ENCODE results near the gene POC1B.

The POC1B gene

DNA sequence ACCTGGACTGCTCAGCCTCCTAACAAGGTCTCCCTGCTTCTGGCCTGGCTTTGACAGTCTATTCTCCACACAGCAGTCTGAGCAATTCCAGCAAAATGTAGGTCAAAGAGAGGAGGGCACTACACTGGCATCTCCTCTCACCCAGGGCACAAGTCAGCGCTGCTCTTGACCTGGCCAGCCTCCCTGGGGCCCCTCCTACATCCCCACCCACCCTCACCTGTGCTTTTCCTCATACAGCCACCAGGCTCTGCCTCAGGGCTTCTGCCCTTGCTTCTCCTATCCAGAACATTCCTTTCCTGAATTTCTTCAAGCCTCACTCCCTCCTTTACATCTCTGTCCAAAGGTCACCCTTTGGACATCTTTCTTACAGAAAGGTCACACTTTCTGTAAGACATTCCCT is 34.9 kb downstream of the POC1B start:
- TF ChIP-seq, protein P1, sequence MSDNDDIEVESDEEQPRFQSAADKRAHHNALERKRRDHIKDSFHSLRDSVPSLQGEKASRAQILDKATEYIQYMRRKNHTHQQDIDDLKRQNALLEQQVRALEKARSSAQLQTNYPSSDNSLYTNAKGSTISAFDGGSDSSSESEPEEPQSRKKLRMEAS (IDR thresholded peaks at IDR 0.05; ENCODE audit: low read depth, low read length): no peak
- TF ChIP-seq, protein P2, sequence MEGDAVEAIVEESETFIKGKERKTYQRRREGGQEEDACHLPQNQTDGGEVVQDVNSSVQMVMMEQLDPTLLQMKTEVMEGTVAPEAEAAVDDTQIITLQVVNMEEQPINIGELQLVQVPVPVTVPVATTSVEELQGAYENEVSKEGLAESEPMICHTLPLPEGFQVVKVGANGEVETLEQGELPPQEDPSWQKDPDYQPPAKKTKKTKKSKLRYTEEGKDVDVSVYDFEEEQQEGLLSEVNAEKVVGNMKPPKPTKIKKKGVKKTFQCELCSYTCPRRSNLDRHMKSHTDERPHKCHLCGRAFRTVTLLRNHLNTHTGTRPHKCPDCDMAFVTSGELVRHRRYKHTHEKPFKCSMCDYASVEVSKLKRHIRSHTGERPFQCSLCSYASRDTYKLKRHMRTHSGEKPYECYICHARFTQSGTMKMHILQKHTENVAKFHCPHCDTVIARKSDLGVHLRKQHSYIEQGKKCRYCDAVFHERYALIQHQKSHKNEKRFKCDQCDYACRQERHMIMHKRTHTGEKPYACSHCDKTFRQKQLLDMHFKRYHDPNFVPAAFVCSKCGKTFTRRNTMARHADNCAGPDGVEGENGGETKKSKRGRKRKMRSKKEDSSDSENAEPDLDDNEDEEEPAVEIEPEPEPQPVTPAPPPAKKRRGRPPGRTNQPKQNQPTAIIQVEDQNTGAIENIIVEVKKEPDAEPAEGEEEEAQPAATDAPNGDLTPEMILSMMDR (IDR thresholded peaks at IDR 0.05; ENCODE audit: low read depth, low read length): no peak
- TF ChIP-seq MYC (IDR thresholded peaks at IDR 0.05; ENCODE audit: low read depth, low read length) (no peak), POLR2A (IDR thresholded peaks at IDR 0.05; ENCODE audit: extremely low read depth, insufficient read length) (no peak)
- no peak for DNase-seq (ENCODE audit: low read depth)
- H3K4me3 ChIP-seq (ENCODE audit: low read depth, low read length): no peak overlapping the region

DNA sequence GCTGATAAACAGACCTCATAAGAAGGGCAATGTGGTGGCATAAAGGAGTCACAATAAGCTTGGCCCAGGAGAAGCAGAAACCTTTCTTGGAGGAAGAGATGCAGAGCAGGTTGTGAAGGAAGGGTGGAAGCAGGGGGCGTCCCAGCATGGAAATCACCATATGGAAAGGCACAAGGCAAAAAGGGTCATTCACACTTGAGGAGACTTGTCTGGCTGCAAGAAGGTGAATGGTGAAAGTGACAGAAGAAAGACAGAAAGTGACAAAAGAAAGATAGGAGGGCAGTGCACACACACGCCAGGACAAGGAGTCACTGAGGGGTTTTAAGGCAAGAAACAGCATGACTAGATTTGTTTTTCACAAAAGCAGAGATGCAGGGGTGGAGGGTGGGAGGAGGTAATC is 39.6 kb downstream of the POC1B start:
- TF ChIP-seq, protein P2 (IDR thresholded peaks at IDR 0.05; ENCODE audit: low read depth, low read length): no peak
- TF ChIP-seq POLR2A (IDR thresholded peaks at IDR 0.05; ENCODE audit: extremely low read depth, insufficient read length): no peak
- TF ChIP-seq, protein P1 (IDR thresholded peaks at IDR 0.05; ENCODE audit: low read depth, low read length): no peak
- TF ChIP-seq MYC (IDR thresholded peaks at IDR 0.05; ENCODE audit: low read depth, low read length): no peak

GRCh38 chr12:89484470-89484869 is 41.4 kb downstream of the POC1B start:
- no peak overlapping the region for H3K4me3 ChIP-seq (ENCODE audit: low read depth, low read length)
- no peak for TF ChIP-seq POLR2A (IDR thresholded peaks at IDR 0.05; ENCODE audit: extremely low read depth, insufficient read length)
- TF ChIP-seq, protein P2 (IDR thresholded peaks at IDR 0.05; ENCODE audit: low read depth, low read length): no peak
- TF ChIP-seq MYC (IDR thresholded peaks at IDR 0.05; ENCODE audit: low read depth, low read length): no peak
- TF ChIP-seq, protein P1 (IDR thresholded peaks at IDR 0.05; ENCODE audit: low read depth, low read length): no peak
- no peak for DNase-seq (ENCODE audit: low read depth)

More for the DNA sequence above, 39.6 kb downstream of the POC1B start:
- no peak overlapping the region for H3K4me3 ChIP-seq (ENCODE audit: low read depth, low read length)
- DNase-seq (ENCODE audit: low read depth): no peak

GRCh38 chr12:89481213-89481914 is 44.5 kb downstream of the POC1B start:
- no peak for DNase-seq (ENCODE audit: low read depth)
- no peak overlapping the region for H3K4me3 ChIP-seq (ENCODE audit: low read depth, low read length)
- TF ChIP-seq, protein P2 (IDR thresholded peaks at IDR 0.05; ENCODE audit: low read depth, low read length): no peak
- no peak for TF ChIP-seq MYC (IDR thresholded peaks at IDR 0.05; ENCODE audit: low read depth, low read length)
- TF ChIP-seq, protein P1 (IDR thresholded peaks at IDR 0.05; ENCODE audit: low read depth, low read length): no peak
- TF ChIP-seq POLR2A (IDR thresholded peaks at IDR 0.05; ENCODE audit: extremely low read depth, insufficient read length): no peak

DNA sequence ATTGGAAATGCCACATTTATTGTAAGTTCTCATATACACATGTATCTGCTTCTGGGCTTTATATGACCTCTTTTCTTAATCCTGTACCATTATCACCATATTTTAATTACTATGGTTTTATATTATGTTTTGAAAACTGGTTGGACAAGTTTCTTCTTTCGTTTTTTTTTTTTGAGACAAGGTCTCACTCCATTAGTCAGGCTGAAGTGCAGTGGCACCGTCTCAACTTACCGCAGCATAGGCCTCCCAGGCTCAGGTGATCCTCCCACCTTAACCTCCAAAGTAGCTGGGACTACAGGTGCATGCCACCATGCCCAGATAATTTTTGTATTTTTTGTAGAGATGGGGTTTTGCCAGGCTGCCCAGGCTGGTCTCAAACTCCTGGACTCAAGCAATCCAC is 45.9 kb downstream of the POC1B start:
- TF ChIP-seq MYC (IDR thresholded peaks at IDR 0.05; ENCODE audit: low read depth, low read length) (no peak), POLR2A (IDR thresholded peaks at IDR 0.05; ENCODE audit: extremely low read depth, insufficient read length) (no peak)
- TF ChIP-seq, protein P2 (IDR thresholded peaks at IDR 0.05; ENCODE audit: low read depth, low read length): no peak
- TF ChIP-seq, protein P1 (IDR thresholded peaks at IDR 0.05; ENCODE audit: low read depth, low read length): no peak
- no peak overlapping the region for H3K4me3 ChIP-seq (ENCODE audit: low read depth, low read length)
- no peak for DNase-seq (ENCODE audit: low read depth)

All from NB4 (cell line).